OCI-LY3 (cell line): ENCODE data around the gene APLF.
"Not testable (repeated sequence)": the region's sequence is repeated elsewhere in the genome, so short reads cannot be mapped to it uniquely, and the experiment has no call there.

Experiments used
- H2AFZ ChIP-seq: fragments of 200-600, 300-600 bp; shearing (Covaris generic); 2 replicates; pipeline ENCODE4 v1.6.0; 2014; ENCODE audit warnings: antibody characterized with exemption, low read depth, low read length
- H3K27ac ChIP-seq: fragments of 200-600, 300-600 bp; sonication (generic); 2 replicates; pipeline ENCODE4 v1.5.1; 2014; ENCODE audit warnings: mild to moderate bottlenecking, low read length, moderate library complexity, mixed read lengths
- H3K27me3 ChIP-seq: fragments of 200-600, 300-600 bp; sonication (generic); 2 replicates; pipeline ENCODE4 v1.6.1; 2014; ENCODE audit warnings: low read depth, low read length, mixed read lengths
- H3K36me3 ChIP-seq: fragments of 200-600, 300-600 bp; sonication (generic); replicated peaks from 2 replicates; pipeline ENCODE3; 2014; ENCODE audit warnings: low read depth, low read length, mixed read lengths
- H3K4me1 ChIP-seq: fragments of 300-600, 200-600 bp; sonication (generic); 2 replicates; pipeline ENCODE4 v1.6.1; 2014; ENCODE audit warnings: low read length, mixed read lengths
- H3K4me2 ChIP-seq: fragments of 200-600, 300-600 bp; sonication (generic); 2 replicates; pipeline ENCODE4 v1.6.1; 2014; ENCODE audit warnings: low read length, mixed read lengths
- H3K4me3 ChIP-seq: fragments of 300-600, 200-600 bp; sonication (generic); 2 replicates; pipeline ENCODE4 v1.5.1; 2014; ENCODE audit warnings: antibody characterized with exemption, mild to moderate bottlenecking, low read length, moderate library complexity
- H3K79me2 ChIP-seq: fragments of 300-600, 200-600 bp; shearing (Covaris generic); 2 replicates; pipeline ENCODE4 v1.6.1; 2014; ENCODE audit warnings: mild to moderate bottlenecking, low read length, mixed read lengths
- H3K9ac ChIP-seq: fragments of 300-600, 200-600 bp; shearing (Covaris generic); 2 replicates; pipeline ENCODE4 v1.6.0; 2014; ENCODE audit warnings: mild to moderate bottlenecking, low read length, moderate library complexity
- H3K9me3 ChIP-seq: fragments of 200-600, 300-600 bp; shearing (Covaris generic); 2 replicates; pipeline ENCODE4 v1.6.1; 2014; ENCODE audit warnings: low read length, mixed read lengths; ENCODE audit not compliant: insufficient read depth
- H4K20me1 ChIP-seq: fragments of 200-600, 300-600 bp; sonication (generic); 2 replicates; pipeline ENCODE4 v1.6.1; 2016; ENCODE audit warnings: low read length, mixed read lengths; ENCODE audit not compliant: insufficient read depth
- EZH2phosphoT487 ChIP-seq: fragments of 200-600 bp; shearing (Covaris generic); IDR thresholded peaks from 2 replicates; pipeline ENCODE4 v1.6.1; 2018; ENCODE audit warnings: antibody characterized with exemption, mixed run types, low read depth
- TF ChIP-seq, protein P1 (sequence below): fragments of 200-600, 300-600 bp; sonication (generic); IDR thresholded peaks from 2 replicates; pipeline ENCODE4 v1.5.1; 2014; ENCODE audit warnings: antibody characterized with exemption, low read length, low read depth

Gene APLF

DNA sequence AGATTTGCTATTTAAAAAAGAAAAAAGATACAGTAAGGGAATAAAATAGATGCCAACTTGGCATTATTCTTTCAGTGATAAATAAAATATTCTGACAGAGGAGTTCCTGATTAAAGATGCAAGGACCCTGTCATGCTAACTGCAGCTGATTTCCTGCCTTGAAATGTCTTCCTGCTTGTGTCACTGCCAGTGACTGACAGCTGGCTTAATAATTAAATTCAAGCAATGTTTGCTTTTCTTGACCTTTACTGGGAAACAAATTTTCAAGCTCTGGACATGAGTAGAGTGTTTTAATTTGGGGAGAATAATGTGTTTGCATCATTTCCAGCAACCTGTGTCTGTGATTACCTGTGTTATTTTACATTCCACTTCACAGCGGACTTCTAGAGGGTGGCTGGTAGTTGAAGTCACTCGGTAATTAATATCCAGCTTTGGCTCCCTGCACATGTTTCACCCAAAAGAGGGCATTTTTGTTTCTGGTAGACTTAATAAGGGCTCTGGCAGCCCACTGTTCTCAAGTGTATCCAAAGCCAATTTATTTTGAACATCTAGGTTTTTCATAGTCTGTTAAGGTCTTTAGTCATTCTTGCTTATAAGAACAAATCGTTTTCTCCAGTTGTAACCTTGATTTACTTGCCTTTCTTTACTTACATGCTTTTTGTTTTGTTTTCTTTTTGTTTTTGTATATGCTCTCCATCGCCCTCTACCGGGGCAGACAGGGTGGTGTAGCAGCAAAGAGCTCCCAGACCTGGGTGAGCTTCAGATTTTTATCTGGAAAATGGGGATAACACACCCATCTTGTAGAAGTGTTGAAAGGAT lies 127.5 kb downstream of the APLF start:
- no peaks in the 10 kb centered on the region for H3K79me2 ChIP-seq
- no peak overlapping the region for H2AFZ ChIP-seq
- no peaks in the 10 kb centered on the region for H4K20me1 ChIP-seq
- no peak overlapping the region for H3K27ac ChIP-seq
- H3K27me3 ChIP-seq, result no peaks in the 10 kb centered on the region
- no peak overlapping the region for H3K4me3 ChIP-seq
- no peak overlapping the region for H3K4me2 ChIP-seq
- H3K4me1 ChIP-seq, result peaks cover 9% of the 10 kb centered on the region
- H3K9me3 ChIP-seq, result no peaks in the 10 kb centered on the region
- no peak overlapping the region for H3K9ac ChIP-seq
- TF ChIP-seq, protein P1, sequence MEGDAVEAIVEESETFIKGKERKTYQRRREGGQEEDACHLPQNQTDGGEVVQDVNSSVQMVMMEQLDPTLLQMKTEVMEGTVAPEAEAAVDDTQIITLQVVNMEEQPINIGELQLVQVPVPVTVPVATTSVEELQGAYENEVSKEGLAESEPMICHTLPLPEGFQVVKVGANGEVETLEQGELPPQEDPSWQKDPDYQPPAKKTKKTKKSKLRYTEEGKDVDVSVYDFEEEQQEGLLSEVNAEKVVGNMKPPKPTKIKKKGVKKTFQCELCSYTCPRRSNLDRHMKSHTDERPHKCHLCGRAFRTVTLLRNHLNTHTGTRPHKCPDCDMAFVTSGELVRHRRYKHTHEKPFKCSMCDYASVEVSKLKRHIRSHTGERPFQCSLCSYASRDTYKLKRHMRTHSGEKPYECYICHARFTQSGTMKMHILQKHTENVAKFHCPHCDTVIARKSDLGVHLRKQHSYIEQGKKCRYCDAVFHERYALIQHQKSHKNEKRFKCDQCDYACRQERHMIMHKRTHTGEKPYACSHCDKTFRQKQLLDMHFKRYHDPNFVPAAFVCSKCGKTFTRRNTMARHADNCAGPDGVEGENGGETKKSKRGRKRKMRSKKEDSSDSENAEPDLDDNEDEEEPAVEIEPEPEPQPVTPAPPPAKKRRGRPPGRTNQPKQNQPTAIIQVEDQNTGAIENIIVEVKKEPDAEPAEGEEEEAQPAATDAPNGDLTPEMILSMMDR, result peak; percentile 59
- no peak for TF ChIP-seq EZH2phosphoT487
- peaks cover 3% of the 10 kb centered on the region for H3K36me3 ChIP-seq

DNA sequence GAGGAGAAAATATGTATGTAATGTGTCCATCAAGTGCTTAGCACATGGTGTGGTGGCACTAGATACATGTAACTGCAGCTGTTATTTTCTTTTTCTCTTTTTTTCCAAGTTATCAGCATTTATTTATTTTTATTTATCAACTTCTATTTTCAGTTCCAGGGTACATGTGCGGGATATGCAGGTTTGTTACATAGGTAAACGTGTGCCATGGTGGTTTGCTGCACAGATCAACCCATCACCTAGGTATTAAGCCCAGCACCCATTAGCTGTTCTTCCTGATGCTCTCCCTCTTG lies 128.1 kb downstream of the APLF start:
- not testable (repeated sequence) for H2AFZ ChIP-seq, H3K9ac ChIP-seq, H3K27me3 ChIP-seq, H3K79me2 ChIP-seq, H3K27ac ChIP-seq, H4K20me1 ChIP-seq, H3K9me3 ChIP-seq, H3K36me3 ChIP-seq, H3K4me1 ChIP-seq, H3K4me3 ChIP-seq, H3K4me2 ChIP-seq

DNA sequence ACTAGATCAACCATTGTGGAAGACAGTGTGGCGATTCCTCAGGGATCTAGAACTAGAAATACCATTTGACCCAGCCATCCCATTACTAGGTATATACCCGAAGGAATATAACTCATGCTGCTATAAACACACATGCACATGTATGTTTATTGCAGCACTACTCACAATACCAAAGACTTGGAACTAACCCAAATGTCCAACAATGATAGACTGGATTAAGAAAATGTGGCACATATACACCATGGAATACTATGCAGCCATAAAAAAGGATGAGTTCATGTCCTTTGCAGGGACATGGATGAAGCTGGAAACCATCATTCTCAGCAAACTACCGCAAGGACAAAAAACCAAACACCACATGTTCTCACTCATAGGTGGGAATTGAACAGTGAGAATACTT lies 133.1 kb downstream of the APLF start:
- not testable (repeated sequence) for H4K20me1 ChIP-seq, H3K4me1 ChIP-seq, H3K4me3 ChIP-seq, H3K9ac ChIP-seq, H3K27me3 ChIP-seq, H3K27ac ChIP-seq, H3K9me3 ChIP-seq, H2AFZ ChIP-seq, H3K36me3 ChIP-seq, H3K79me2 ChIP-seq, H3K4me2 ChIP-seq

DNA sequence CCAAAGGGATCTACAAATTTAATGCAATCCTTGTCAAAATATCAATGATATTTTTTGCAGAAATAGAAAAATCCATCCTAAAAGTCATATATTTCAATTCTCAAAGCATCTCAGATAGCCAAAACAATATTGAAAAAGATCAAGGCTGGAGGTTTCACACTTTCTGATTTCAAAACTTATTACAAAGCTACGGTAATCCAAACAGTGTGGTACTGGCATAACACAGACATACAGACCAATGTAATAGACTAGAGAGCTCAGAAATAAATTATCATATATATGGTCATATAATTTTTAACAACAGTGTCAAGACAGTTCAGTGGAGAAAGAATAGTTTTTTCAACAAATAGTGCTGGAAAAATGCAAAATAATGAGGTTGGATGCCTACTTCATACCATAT lies 135.7 kb downstream of the APLF start:
- no peak overlapping the region for H3K4me3 ChIP-seq
- no peaks in the 10 kb centered on the region for H4K20me1 ChIP-seq
- no peak overlapping the region for H3K9ac ChIP-seq
- H3K4me1 ChIP-seq, result no peaks in the 10 kb centered on the region
- no peak for TF ChIP-seq EZH2phosphoT487
- H3K27ac ChIP-seq, result no peak overlapping the region
- H3K9me3 ChIP-seq, result no peaks in the 10 kb centered on the region
- no peak overlapping the region for H3K4me2 ChIP-seq
- no peaks in the 10 kb centered on the region for H3K79me2 ChIP-seq
- H3K27me3 ChIP-seq, result no peaks in the 10 kb centered on the region
- peaks cover 2% of the 10 kb centered on the region for H3K36me3 ChIP-seq
- no peak overlapping the region for H2AFZ ChIP-seq

DNA sequence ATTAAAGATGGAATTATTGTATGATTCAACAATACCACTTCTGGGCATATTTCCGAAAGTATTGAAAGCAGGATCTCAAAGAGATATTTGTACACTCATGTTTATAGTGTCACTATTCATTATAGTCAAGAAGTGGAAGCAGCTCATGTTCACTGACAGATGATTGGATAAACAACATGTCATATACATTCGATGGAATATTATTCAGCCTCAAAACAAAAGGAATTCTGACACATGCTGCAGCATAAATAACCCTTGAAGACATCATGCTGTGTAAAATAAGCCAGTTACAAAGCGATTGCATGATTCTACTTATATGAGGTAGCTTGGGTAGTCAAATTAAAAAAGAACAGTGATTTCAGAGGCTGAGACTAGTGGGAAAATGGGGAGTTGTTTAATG lies 136.7 kb downstream of the APLF start:
- Histone ChIP-seq H3K4me1 (no peaks in the 10 kb centered on the region), H2AFZ (no peak overlapping the region), H3K36me3 (peaks cover 2% of the 10 kb centered on the region), H3K9me3 (0 out of 2 replicates have a peak, but pooled peaks cover 4% of the 10 kb centered on the region), H3K9ac (no peak overlapping the region), H4K20me1 (no peaks in the 10 kb centered on the region), H3K4me2 (no peak overlapping the region), H3K27ac (no peak overlapping the region), H3K4me3 (no peak overlapping the region), H3K79me2 (no peaks in the 10 kb centered on the region), H3K27me3 (no peaks in the 10 kb centered on the region)
- TF ChIP-seq, protein P1, result no peak
- no peak for TF ChIP-seq EZH2phosphoT487
